Lower leg skin (tissue), 3 donors: ENCODE data around the gene OMA1.

Experiments used
- POLR2A ChIP-seq, 2 donors: fragments of 450-650 bp; IDR thresholded peaks; one replicate each; pipeline ENCODE4 v1.6.1; 2016 to 2017; ENCODE audit warnings: antibody characterized with exemption in 2 of 2, mild to moderate bottlenecking in 1 of 2, moderate library complexity in 1 of 2
- TF ChIP-seq, protein P1 (sequence below), 3 donors: fragments of 450-650 bp; IDR thresholded peaks; one replicate each; pipeline ENCODE4 v1.5.1; 2016; ENCODE audit warnings: antibody characterized with exemption in 3 of 3, mild to moderate bottlenecking in 3 of 3, moderate library complexity in 2 of 3

DNA sequence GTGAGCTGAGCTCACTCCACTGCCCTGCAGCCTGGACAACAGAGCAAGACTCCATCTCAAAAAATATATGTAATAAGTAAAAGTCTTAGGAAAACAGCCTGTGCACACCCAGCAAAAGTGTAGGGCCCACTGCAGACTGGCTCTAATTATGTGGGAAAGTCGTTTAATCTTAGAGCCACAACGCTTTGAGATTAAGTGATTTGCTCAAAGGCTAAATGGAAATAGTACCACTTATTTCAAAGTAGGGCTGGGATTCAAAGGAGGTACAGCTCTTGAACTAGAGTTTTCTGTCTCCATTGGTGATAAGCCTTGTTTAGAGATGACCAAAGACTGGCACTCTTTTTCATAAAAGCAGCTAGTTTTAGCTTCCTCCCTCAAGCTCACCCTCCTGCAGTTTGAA, 28.3 kb upstream of the OMA1 start:
- TF ChIP-seq, protein P1, sequence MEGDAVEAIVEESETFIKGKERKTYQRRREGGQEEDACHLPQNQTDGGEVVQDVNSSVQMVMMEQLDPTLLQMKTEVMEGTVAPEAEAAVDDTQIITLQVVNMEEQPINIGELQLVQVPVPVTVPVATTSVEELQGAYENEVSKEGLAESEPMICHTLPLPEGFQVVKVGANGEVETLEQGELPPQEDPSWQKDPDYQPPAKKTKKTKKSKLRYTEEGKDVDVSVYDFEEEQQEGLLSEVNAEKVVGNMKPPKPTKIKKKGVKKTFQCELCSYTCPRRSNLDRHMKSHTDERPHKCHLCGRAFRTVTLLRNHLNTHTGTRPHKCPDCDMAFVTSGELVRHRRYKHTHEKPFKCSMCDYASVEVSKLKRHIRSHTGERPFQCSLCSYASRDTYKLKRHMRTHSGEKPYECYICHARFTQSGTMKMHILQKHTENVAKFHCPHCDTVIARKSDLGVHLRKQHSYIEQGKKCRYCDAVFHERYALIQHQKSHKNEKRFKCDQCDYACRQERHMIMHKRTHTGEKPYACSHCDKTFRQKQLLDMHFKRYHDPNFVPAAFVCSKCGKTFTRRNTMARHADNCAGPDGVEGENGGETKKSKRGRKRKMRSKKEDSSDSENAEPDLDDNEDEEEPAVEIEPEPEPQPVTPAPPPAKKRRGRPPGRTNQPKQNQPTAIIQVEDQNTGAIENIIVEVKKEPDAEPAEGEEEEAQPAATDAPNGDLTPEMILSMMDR (IDR thresholded peaks at IDR 0.05) = no peak
- no peak for TF ChIP-seq POLR2A (IDR thresholded peaks at IDR 0.05)
